ENCODE measurements around the gene TRPV4. TPM values are rescaled to one million over a fixed set of nuclear protein-coding genes. Genes with fewer than 3 reads are reported as not detected.

The TRPV4 gene
- total and polyA plus RNA-seq, 2 experiments from 2014 or later = 0.66 to 1.1 TPM

DNA sequence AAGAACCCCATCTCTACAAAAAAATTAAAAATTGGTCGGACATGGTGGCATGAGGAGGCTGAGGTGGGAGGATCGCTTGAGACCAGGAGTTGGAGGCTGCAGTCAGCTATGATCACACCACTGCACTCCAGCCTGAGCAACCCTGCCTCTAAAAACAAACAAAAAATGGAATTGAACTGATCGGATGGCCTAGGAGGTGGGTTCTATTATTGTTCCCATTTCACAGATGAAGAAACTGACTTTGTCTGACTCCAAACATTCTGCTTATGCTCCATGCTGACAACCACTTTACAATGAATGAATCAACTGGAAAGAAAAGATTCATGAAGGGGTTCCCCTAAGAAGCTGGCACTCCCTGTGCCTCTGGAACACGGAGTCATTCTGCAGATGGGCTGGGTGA, 47.3 kb downstream of the TRPV4 start:
- no peaks in the 10 kb centered on the region for H3K36me3 ChIP-seq (ENCODE audit: insufficient read depth)
- H3K9me2 ChIP-seq (ENCODE audit: insufficient read depth) = no peaks in the 10 kb centered on the region
- TF ChIP-seq, protein P1, sequence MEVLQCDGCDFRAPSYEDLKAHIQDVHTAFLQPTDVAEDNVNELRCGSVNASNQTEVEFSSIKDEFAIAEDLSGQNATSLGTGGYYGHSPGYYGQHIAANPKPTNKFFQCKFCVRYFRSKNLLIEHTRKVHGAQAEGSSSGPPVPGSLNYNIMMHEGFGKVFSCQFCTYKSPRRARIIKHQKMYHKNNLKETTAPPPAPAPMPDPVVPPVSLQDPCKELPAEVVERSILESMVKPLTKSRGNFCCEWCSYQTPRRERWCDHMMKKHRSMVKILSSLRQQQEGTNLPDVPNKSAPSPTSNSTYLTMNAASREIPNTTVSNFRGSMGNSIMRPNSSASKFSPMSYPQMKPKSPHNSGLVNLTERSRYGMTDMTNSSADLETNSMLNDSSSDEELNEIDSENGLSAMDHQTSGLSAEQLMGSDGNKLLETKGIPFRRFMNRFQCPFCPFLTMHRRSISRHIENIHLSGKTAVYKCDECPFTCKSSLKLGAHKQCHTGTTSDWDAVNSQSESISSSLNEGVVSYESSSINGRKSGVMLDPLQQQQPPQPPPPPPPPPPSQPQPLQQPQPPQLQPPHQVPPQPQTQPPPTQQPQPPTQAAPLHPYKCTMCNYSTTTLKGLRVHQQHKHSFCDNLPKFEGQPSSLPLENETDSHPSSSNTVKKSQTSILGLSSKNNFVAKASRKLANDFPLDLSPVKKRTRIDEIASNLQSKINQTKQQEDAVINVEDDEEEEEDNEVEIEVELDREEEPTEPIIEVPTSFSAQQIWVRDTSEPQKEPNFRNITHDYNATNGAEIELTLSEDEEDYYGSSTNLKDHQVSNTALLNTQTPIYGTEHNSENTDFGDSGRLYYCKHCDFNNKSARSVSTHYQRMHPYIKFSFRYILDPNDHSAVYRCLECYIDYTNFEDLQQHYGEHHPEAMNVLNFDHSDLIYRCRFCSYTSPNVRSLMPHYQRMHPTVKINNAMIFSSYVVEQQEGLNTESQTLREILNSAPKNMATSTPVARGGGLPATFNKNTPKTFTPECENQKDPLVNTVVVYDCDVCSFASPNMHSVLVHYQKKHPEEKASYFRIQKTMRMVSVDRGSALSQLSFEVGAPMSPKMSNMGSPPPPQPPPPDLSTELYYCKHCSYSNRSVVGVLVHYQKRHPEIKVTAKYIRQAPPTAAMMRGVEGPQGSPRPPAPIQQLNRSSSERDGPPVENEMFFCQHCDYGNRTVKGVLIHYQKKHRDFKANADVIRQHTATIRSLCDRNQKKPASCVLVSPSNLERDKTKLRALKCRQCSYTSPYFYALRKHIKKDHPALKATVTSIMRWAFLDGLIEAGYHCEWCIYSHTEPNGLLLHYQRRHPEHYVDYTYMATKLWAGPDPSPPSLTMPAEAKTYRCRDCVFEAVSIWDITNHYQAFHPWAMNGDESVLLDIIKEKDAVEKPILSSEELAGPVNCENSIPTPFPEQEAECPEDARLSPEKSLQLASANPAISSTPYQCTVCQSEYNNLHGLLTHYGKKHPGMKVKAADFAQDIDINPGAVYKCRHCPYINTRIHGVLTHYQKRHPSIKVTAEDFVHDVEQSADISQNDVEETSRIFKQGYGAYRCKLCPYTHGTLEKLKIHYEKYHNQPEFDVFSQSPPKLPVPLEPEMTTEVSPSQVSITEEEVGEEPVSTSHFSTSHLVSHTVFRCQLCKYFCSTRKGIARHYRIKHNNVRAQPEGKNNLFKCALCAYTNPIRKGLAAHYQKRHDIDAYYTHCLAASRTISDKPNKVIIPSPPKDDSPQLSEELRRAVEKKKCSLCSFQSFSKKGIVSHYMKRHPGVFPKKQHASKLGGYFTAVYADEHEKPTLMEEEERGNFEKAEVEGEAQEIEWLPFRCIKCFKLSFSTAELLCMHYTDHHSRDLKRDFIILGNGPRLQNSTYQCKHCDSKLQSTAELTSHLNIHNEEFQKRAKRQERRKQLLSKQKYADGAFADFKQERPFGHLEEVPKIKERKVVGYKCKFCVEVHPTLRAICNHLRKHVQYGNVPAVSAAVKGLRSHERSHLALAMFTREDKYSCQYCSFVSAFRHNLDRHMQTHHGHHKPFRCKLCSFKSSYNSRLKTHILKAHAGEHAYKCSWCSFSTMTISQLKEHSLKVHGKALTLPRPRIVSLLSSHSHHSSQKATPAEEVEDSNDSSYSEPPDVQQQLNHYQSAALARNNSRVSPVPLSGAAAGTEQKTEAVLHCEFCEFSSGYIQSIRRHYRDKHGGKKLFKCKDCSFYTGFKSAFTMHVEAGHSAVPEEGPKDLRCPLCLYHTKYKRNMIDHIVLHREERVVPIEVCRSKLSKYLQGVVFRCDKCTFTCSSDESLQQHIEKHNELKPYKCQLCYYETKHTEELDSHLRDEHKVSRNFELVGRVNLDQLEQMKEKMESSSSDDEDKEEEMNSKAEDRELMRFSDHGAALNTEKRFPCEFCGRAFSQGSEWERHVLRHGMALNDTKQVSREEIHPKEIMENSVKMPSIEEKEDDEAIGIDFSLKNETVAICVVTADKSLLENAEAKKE (CRISPR knock-in tag; IDR thresholded peaks at IDR 0.05) = no peak
- TF ChIP-seq EZH2 (IDR thresholded peaks at IDR 0.05; ENCODE audit: low read depth, unreplicated experiment) = no peak
- no peak for TF ChIP-seq NANOG (IDR thresholded peaks at IDR 0.05; ENCODE audit: borderline replicate concordance)
- no peak for TF ChIP-seq ZNF331 (CRISPR knock-in tag; IDR thresholded peaks at IDR 0.05; ENCODE audit: low read depth)
- DNase-seq (ENCODE audit: low spot score) (no peak), ATAC-seq (no peak)
- H3K27me3 ChIP-seq (ENCODE audit: insufficient read depth) = no peaks in the 10 kb centered on the region
- Mint-ChIP-seq H3K36me3 (ENCODE audit: low read depth) (no peaks in the 10 kb centered on the region), H3K4me1 (no peaks in the 10 kb centered on the region), H3K27ac (no peak overlapping the region), H3K27me3 (ENCODE audit: insufficient read depth, low read depth, poor library complexity) (peaks cover 15% of the 10 kb centered on the region), H3K9me3 (peaks cover 4% of the 10 kb centered on the region; the same call in 2 of the 3 replicates), H3K4me3 (no peak overlapping the region)
- H3K27ac ChIP-seq (ENCODE audit: low read depth) = no peak overlapping the region
- no peaks in the 10 kb centered on the region for H3K4me1 ChIP-seq (ENCODE audit: insufficient read depth)
- H3K4me2 ChIP-seq = no peak overlapping the region
- H2AFZ ChIP-seq = no peak overlapping the region
- no peak overlapping the region for H3K4me3 ChIP-seq
- H4K20me1 ChIP-seq (replicated peaks; ENCODE audit: insufficient read depth) = no peaks in the 10 kb centered on the region
- no peaks in the 10 kb centered on the region for H3K79me2 ChIP-seq (replicated peaks; ENCODE audit: insufficient read depth)
- H3F3A ChIP-seq (replicated peaks; ENCODE audit: low read depth) = no peaks in the 10 kb centered on the region

DNA sequence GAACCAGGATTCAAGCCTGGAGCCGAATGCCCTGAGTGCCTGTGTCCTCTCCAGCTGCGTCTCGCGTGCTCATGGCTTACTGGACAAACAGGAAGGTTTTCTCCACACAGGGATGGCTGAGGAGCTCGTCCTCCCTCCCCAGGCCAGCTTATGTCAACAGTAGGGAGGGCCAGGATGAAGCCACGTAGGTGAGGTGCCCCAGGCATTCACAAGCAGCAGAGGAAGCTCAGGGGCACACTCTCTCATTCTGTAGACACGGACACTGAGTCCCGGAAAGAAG, 49.3 kb downstream of the TRPV4 start:
- H3K27me3 ChIP-seq (ENCODE audit: insufficient read depth) = no peaks in the 10 kb centered on the region
- no peaks in the 10 kb centered on the region for H3K4me1 ChIP-seq (ENCODE audit: insufficient read depth)
- H2AFZ ChIP-seq = no peak overlapping the region
- H3K36me3 Mint-ChIP-seq (ENCODE audit: low read depth) = no peaks in the 10 kb centered on the region
- no peak overlapping the region for H3K4me3 Mint-ChIP-seq
- H3K9me2 ChIP-seq (ENCODE audit: insufficient read depth) = no peaks in the 10 kb centered on the region
- H4K20me1 ChIP-seq (replicated peaks; ENCODE audit: insufficient read depth) = no peaks in the 10 kb centered on the region
- H3F3A ChIP-seq (replicated peaks; ENCODE audit: low read depth) = no peaks in the 10 kb centered on the region
- ATAC-seq = no peak
- peaks cover 18% of the 10 kb centered on the region for H3K27me3 Mint-ChIP-seq (ENCODE audit: insufficient read depth, low read depth, poor library complexity)
- peaks cover 12% of the 10 kb centered on the region for H3K9me3 Mint-ChIP-seq
- H3K4me1 Mint-ChIP-seq = no peaks in the 10 kb centered on the region
- no peak overlapping the region for H3K4me3 ChIP-seq
- H3K79me2 ChIP-seq (replicated peaks; ENCODE audit: insufficient read depth) = no peaks in the 10 kb centered on the region
- DNase-seq (ENCODE audit: low spot score) = no peak
- H3K4me2 ChIP-seq = no peak overlapping the region
- H3K27ac ChIP-seq (ENCODE audit: low read depth) = no peak overlapping the region
- no peak overlapping the region for H3K27ac Mint-ChIP-seq
- no peaks in the 10 kb centered on the region for H3K36me3 ChIP-seq (ENCODE audit: insufficient read depth)
- TF ChIP-seq, protein P2, sequence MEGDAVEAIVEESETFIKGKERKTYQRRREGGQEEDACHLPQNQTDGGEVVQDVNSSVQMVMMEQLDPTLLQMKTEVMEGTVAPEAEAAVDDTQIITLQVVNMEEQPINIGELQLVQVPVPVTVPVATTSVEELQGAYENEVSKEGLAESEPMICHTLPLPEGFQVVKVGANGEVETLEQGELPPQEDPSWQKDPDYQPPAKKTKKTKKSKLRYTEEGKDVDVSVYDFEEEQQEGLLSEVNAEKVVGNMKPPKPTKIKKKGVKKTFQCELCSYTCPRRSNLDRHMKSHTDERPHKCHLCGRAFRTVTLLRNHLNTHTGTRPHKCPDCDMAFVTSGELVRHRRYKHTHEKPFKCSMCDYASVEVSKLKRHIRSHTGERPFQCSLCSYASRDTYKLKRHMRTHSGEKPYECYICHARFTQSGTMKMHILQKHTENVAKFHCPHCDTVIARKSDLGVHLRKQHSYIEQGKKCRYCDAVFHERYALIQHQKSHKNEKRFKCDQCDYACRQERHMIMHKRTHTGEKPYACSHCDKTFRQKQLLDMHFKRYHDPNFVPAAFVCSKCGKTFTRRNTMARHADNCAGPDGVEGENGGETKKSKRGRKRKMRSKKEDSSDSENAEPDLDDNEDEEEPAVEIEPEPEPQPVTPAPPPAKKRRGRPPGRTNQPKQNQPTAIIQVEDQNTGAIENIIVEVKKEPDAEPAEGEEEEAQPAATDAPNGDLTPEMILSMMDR (conservative IDR thresholded peaks at IDR 0.05; ENCODE audit: low read depth in 2 of 2) = no peak
- TF ChIP-seq POLR2AphosphoS5 (IDR thresholded peaks at IDR 0.05; ENCODE audit: low read depth) (no peak), STAT1 (IDR thresholded peaks at IDR 0.05; ENCODE audit: unreplicated experiment) (no peak), ZNF331 (CRISPR knock-in tag; IDR thresholded peaks at IDR 0.05; ENCODE audit: low read depth) (no peak), NANOG (IDR thresholded peaks at IDR 0.05; ENCODE audit: borderline replicate concordance) (no peak), ZNF114 (CRISPR knock-in tag; IDR thresholded peaks at IDR 0.05) (no peak), EZH2phosphoT487 (IDR thresholded peaks at IDR 0.05; ENCODE audit: unreplicated experiment) (no peak), CREB1 (CRISPR knock-in tag; IDR thresholded peaks at IDR 0.05; ENCODE audit: low read depth) (no peak)
- TF ChIP-seq, protein P3, sequence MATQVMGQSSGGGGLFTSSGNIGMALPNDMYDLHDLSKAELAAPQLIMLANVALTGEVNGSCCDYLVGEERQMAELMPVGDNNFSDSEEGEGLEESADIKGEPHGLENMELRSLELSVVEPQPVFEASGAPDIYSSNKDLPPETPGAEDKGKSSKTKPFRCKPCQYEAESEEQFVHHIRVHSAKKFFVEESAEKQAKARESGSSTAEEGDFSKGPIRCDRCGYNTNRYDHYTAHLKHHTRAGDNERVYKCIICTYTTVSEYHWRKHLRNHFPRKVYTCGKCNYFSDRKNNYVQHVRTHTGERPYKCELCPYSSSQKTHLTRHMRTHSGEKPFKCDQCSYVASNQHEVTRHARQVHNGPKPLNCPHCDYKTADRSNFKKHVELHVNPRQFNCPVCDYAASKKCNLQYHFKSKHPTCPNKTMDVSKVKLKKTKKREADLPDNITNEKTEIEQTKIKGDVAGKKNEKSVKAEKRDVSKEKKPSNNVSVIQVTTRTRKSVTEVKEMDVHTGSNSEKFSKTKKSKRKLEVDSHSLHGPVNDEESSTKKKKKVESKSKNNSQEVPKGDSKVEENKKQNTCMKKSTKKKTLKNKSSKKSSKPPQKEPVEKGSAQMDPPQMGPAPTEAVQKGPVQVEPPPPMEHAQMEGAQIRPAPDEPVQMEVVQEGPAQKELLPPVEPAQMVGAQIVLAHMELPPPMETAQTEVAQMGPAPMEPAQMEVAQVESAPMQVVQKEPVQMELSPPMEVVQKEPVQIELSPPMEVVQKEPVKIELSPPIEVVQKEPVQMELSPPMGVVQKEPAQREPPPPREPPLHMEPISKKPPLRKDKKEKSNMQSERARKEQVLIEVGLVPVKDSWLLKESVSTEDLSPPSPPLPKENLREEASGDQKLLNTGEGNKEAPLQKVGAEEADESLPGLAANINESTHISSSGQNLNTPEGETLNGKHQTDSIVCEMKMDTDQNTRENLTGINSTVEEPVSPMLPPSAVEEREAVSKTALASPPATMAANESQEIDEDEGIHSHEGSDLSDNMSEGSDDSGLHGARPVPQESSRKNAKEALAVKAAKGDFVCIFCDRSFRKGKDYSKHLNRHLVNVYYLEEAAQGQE (IDR thresholded peaks at IDR 0.05; ENCODE audit: unreplicated experiment) = no peak

Data from GM23338 (cell line).